ENCODE results near the gene LAPTM4A. TPM values are rescaled to one million over a fixed set of nuclear protein-coding genes. Genes with fewer than 3 reads are reported as not detected.
"Not testable (repeated sequence)": the region's sequence is repeated elsewhere in the genome, so short reads cannot be mapped to it uniquely, and the experiment has no call there.

LAPTM4A gene
- total RNA-seq, 1 experiment from 2014 or later: 131 TPM

DNA sequence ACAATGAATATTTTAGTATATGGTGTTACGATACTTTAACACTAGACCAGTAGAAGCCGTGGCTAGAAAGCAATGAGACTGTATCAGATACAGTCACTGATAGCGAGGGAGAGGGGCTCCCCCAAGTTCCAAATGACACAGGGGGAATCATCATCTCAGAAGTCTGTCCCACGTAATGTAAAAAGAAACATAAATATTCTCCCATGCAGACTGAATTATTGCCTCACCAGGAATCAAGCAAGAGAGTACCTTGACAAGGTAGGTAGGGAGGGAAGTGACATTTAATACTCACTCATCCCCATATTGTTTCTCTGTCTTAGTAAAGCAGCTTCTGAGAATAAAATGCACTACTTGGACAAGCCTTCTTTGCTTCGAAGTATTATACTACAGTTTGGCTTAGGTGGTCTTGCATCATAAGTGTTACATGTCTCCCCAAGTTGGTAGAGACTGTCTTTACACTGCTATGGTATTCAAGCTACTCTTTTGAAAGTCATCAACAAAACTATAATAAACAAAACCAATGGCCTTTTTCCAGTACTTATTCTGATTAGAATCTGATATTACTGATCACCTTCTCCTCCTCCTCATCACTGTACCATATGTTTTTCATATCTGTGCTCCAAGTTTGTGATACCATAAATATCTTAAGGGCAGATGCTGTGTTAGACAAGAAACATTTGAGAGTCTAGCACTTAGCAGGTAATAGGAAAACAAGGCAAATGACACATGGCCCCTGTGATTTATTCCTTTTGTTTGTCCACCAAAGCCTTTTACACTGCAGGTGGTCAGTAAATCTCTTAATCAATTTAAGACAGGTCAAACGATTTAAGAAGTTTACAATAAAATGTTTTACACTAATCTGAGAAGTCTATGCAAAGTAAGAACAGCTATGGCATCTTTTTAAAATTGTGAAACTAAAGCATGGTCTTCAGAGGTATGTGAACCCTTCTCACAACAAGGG lies 2.7 kb downstream of the LAPTM4A start:
- Histone ChIP-seq H3T11ph (ENCODE audit: low read length) (no peak overlapping the region), H2BK15ac (ENCODE audit: low read depth, low read length) (no peak overlapping the region), H3K14ac (ENCODE audit: insufficient read depth, low read length) (no peak overlapping the region), H2AFZ (ENCODE audit: low read length) (no peak overlapping the region), H3K27me3 (ENCODE audit: insufficient read depth, low read length) (no peaks in the 10 kb centered on the region), H3K18ac (ENCODE audit: insufficient read length, low read depth, low read length) (no peak overlapping the region), H3K9me3 (ENCODE audit: control insufficient read depth, low read depth, low read length) (no peaks in the 10 kb centered on the region), H3K23me2 (ENCODE audit: insufficient read length, low read depth, low read length, poor library complexity, severe bottlenecking) (peaks cover 8% of the 10 kb centered on the region), H4K91ac (ENCODE audit: insufficient read length, low read depth, low read length) (no peak overlapping the region), H4K20me1 (ENCODE audit: control insufficient read depth, insufficient read depth, insufficient read length) (no peaks in the 10 kb centered on the region), H3K79me2 (ENCODE audit: insufficient read depth, low read length) (peaks cover 33% of the 10 kb centered on the region; the same call in 1 of the 2 replicates), H2BK120ac (ENCODE audit: low read depth, low read length, poor library complexity, severe bottlenecking) (no peak overlapping the region), H3K27ac (ENCODE audit: insufficient read length, low read depth, low read length) (no peak overlapping the region), H4K8ac (replicated peaks; ENCODE audit: insufficient read length, low read depth, low read length) (no peak overlapping the region), H3K56ac (ENCODE audit: insufficient read length, low read depth, low read length) (no peak overlapping the region), H3K4me1 (ENCODE audit: insufficient read depth, low read length) (no peaks in the 10 kb centered on the region; the same call in none of the 2 replicates), H3K79me1 (ENCODE audit: insufficient read depth, low read depth, low read length, poor library complexity, severe bottlenecking) (no peaks in the 10 kb centered on the region), H3K23ac (ENCODE audit: insufficient read length, low read depth, low read length) (no peak overlapping the region), H2BK20ac (ENCODE audit: low read depth, low read length, poor library complexity, severe bottlenecking) (no peak overlapping the region), H2AK5ac (ENCODE audit: insufficient read length, low read length) (no peak overlapping the region), H3K4ac (ENCODE audit: low read depth, low read length) (no peak overlapping the region), H4K5ac (ENCODE audit: insufficient read length, low read depth, low read length) (no peak overlapping the region), H2BK12ac (ENCODE audit: insufficient read length, low read depth, low read length) (no peak overlapping the region), H2BK5ac (ENCODE audit: insufficient read length, low read length) (no peak overlapping the region), H3K9ac (ENCODE audit: extremely low read depth, insufficient read length, low read length) (peak overlapping the region; percentile 86), H3K4me2 (ENCODE audit: insufficient read depth, insufficient read length, low read length) (peak overlapping the region; percentile 93)
- DNase-seq: no peak
- Mint-ChIP-seq H3K9me3 (no peaks in the 10 kb centered on the region), H3K27ac (peak overlapping the region; percentile 1 to 93 (median 63); a peak in 5 of 7 replicates), H3K4me3 (peak overlapping the region in 1 of 2 experiments; percentile 30; a peak in 1 of 5 replicates), H3K4me1 (peaks cover 20 to 38% of the 10 kb centered on the region in 2 experiments), H3K36me3 (ENCODE audit: insufficient read depth in 1 of 3, low read depth in 3 of 3) (peaks cover 0 to 12% (median 6%) of the 10 kb centered on the region in 3 experiments; a peak in 3 of 7 replicates), H3K27me3 (ENCODE audit: low read depth) (no peaks in the 10 kb centered on the region; the same call in 1 of the 2 replicates)
- WGBS (ENCODE audit: extremely low coverage, insufficient read length, low lambda C conversion rate): no CpG with 5 or more reads among the region's 6 CpGs
- TF ChIP-seq, protein P1, sequence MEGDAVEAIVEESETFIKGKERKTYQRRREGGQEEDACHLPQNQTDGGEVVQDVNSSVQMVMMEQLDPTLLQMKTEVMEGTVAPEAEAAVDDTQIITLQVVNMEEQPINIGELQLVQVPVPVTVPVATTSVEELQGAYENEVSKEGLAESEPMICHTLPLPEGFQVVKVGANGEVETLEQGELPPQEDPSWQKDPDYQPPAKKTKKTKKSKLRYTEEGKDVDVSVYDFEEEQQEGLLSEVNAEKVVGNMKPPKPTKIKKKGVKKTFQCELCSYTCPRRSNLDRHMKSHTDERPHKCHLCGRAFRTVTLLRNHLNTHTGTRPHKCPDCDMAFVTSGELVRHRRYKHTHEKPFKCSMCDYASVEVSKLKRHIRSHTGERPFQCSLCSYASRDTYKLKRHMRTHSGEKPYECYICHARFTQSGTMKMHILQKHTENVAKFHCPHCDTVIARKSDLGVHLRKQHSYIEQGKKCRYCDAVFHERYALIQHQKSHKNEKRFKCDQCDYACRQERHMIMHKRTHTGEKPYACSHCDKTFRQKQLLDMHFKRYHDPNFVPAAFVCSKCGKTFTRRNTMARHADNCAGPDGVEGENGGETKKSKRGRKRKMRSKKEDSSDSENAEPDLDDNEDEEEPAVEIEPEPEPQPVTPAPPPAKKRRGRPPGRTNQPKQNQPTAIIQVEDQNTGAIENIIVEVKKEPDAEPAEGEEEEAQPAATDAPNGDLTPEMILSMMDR (conservative IDR thresholded peaks at IDR 0.05): no peak

- not testable (repeated sequence) for DNase-seq; H3K4me2 ChIP-seq (ENCODE audit: insufficient read depth, insufficient read length, low read length); H3K4ac ChIP-seq (ENCODE audit: low read depth, low read length); H2BK20ac ChIP-seq (ENCODE audit: low read depth, low read length, poor library complexity, severe bottlenecking); H3K27me3 Mint-ChIP-seq (ENCODE audit: low read depth); H2BK5ac ChIP-seq (ENCODE audit: insufficient read length, low read length); H2BK120ac ChIP-seq (ENCODE audit: low read depth, low read length, poor library complexity, severe bottlenecking); H3K9me3 Mint-ChIP-seq; H2AFZ ChIP-seq (ENCODE audit: low read length); H3K4me1 ChIP-seq (ENCODE audit: insufficient read depth, low read length); H3K14ac ChIP-seq (ENCODE audit: insufficient read depth, low read length); H4K91ac ChIP-seq (ENCODE audit: insufficient read length, low read depth, low read length); H4K5ac ChIP-seq (ENCODE audit: insufficient read length, low read depth, low read length); H3K56ac ChIP-seq (ENCODE audit: insufficient read length, low read depth, low read length); H2AK5ac ChIP-seq (ENCODE audit: insufficient read length, low read length); H2BK15ac ChIP-seq (ENCODE audit: low read depth, low read length); H3K9me3 ChIP-seq (ENCODE audit: control insufficient read depth, low read depth, low read length); H3K4me3 Mint-ChIP-seq; H4K8ac ChIP-seq (replicated peaks; ENCODE audit: insufficient read length, low read depth, low read length); H3T11ph ChIP-seq (ENCODE audit: low read length); H3K27ac ChIP-seq (ENCODE audit: insufficient read length, low read depth, low read length); H3K9ac ChIP-seq (ENCODE audit: extremely low read depth, insufficient read length, low read length); H3K27me3 ChIP-seq (ENCODE audit: insufficient read depth, low read length); H3K27ac Mint-ChIP-seq; H4K20me1 ChIP-seq (ENCODE audit: control insufficient read depth, insufficient read depth, insufficient read length); H3K18ac ChIP-seq (ENCODE audit: insufficient read length, low read depth, low read length); H3K23ac ChIP-seq (ENCODE audit: insufficient read length, low read depth, low read length); H2BK12ac ChIP-seq (ENCODE audit: insufficient read length, low read depth, low read length); H3K23me2 ChIP-seq (ENCODE audit: insufficient read length, low read depth, low read length, poor library complexity, severe bottlenecking); H3K79me1 ChIP-seq (ENCODE audit: insufficient read depth, low read depth, low read length, poor library complexity, severe bottlenecking)
- Mint-ChIP-seq H3K4me1 (peaks cover 20 to 41% of the 10 kb centered on the region in 2 experiments), H3K36me3 (ENCODE audit: insufficient read depth in 1 of 3, low read depth in 3 of 3) (peaks cover 2 to 18% (median 7%) of the 10 kb centered on the region in 3 experiments; a peak in 5 of 7 replicates)
- H3K79me2 ChIP-seq (ENCODE audit: insufficient read depth, low read length): peaks cover 41% of the 10 kb centered on the region; the same call in 1 of the 2 replicates
- WGBS (ENCODE audit: extremely low coverage, insufficient read length, low lambda C conversion rate): no CpG with 5 or more reads among the region's 4 CpGs
Observed at GRCh38 chr2:20045712-20046292, 5.6 kb downstream of the LAPTM4A start.

Data from H9 (cell line).